HG03064 (cell line): ENCODE measurements around the gene ZNF280D.

ENCODE experiments used
- ATAC-seq: cut with Tn5 transposase; IDR thresholded peaks from one replicate; pipeline ENCODE4 v1.9.1; 2021; ENCODE audit warnings: low read depth; ENCODE audit not compliant: unreplicated experiment

ZNF280D gene

GRCh38 chr15:56653107-56653506 is 80.2 kb downstream of the ZNF280D start:
- no peak for ATAC-seq

GRCh38 chr15:56648311-56648710 is 85.0 kb downstream of the ZNF280D start:
- ATAC-seq: no peak

- ATAC-seq: no peak
Measured at GRCh38 chr15:56640549-56640948, 92.8 kb downstream of the ZNF280D start.

- ATAC-seq: no peak
Measured at GRCh38 chr15:56640127-56640526, 93.2 kb downstream of the ZNF280D start.

- ATAC-seq: no peak
Measured at GRCh38 chr15:56639631-56640030, 93.7 kb downstream of the ZNF280D start.

GRCh38 chr15:56631765-56632164 is 101.5 kb downstream of the ZNF280D start:
- ATAC-seq: no peak

- no peak for ATAC-seq
Measured at GRCh38 chr15:56628893-56629532, 104.3 kb downstream of the ZNF280D start.

- ATAC-seq: no peak
Measured at GRCh38 chr15:56619887-56620286, 113.4 kb downstream of the ZNF280D start.

- ATAC-seq: no peak
Measured at GRCh38 chr15:56617628-56618027, 115.7 kb downstream of the ZNF280D start.

- no peak for ATAC-seq
Measured at GRCh38 chr15:56616551-56616950, 116.8 kb downstream of the ZNF280D start.

- no peak for ATAC-seq
Measured at GRCh38 chr15:56613811-56614210, 119.5 kb downstream of the ZNF280D start.

GRCh38 chr15:56608993-56609392 is 124.3 kb downstream of the ZNF280D start:
- ATAC-seq: no peak

GRCh38 chr15:56608140-56608778 is 125.0 kb downstream of the ZNF280D start:
- peak; percentile 97 for ATAC-seq

GRCh38 chr15:56602253-56602652 is 131.1 kb downstream of the ZNF280D start:
- ATAC-seq: no peak

GRCh38 chr15:56600380-56600779 is 132.9 kb downstream of the ZNF280D start:
- ATAC-seq: no peak

- no peak for ATAC-seq
Measured at GRCh38 chr15:56598991-56599390, 134.3 kb downstream of the ZNF280D start.

GRCh38 chr15:56587686-56588085 is 145.6 kb downstream of the ZNF280D start:
- no peak for ATAC-seq

- ATAC-seq: no peak
Measured at GRCh38 chr15:56586206-56586605, 147.1 kb downstream of the ZNF280D start.

- no peak for ATAC-seq
Measured at GRCh38 chr15:56582785-56583184, 150.5 kb downstream of the ZNF280D start.
